ENCODE data around the gene TAF1D.

GRCh38 chr11:93756748-93757147, 15.5 kb upstream of the TAF1D start:
- TF ChIP-seq, protein P1, sequence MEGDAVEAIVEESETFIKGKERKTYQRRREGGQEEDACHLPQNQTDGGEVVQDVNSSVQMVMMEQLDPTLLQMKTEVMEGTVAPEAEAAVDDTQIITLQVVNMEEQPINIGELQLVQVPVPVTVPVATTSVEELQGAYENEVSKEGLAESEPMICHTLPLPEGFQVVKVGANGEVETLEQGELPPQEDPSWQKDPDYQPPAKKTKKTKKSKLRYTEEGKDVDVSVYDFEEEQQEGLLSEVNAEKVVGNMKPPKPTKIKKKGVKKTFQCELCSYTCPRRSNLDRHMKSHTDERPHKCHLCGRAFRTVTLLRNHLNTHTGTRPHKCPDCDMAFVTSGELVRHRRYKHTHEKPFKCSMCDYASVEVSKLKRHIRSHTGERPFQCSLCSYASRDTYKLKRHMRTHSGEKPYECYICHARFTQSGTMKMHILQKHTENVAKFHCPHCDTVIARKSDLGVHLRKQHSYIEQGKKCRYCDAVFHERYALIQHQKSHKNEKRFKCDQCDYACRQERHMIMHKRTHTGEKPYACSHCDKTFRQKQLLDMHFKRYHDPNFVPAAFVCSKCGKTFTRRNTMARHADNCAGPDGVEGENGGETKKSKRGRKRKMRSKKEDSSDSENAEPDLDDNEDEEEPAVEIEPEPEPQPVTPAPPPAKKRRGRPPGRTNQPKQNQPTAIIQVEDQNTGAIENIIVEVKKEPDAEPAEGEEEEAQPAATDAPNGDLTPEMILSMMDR (IDR thresholded peaks at IDR 0.05; ENCODE audit: extremely low read depth in 1 of 2, insufficient read depth in 1 of 2, low read depth in 1 of 2, low read length in 2 of 2), result no peak
- no peak for TF ChIP-seq POLR2A (IDR thresholded peaks at IDR 0.05; ENCODE audit: low read depth, low read length)
